ENCODE measurements around the gene FRMD4B.

DNA sequence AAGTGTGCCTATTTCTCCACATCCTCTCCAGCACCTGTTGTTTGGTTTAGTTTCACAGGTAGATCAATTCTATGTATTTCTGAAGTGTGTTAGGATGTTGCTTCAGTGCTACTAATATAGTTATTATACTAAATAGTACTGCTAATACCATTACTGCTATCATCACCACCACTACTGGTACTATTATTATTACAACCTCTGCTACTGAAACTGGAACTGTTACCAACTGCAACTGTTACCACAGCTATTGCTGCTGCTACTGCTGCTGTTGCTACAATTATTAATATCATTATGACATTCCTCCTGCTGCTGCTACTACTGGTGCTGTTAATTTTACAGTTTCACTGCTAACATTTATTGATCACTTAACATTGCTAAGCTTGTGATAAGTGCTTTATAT, 255.2 kb downstream of the FRMD4B start:
- TF ChIP-seq EZH2 (IDR thresholded peaks at IDR 0.05; ENCODE audit: borderline replicate concordance, low read depth, low read length, severe bottlenecking), result no peak
- TF ChIP-seq, protein P1, sequence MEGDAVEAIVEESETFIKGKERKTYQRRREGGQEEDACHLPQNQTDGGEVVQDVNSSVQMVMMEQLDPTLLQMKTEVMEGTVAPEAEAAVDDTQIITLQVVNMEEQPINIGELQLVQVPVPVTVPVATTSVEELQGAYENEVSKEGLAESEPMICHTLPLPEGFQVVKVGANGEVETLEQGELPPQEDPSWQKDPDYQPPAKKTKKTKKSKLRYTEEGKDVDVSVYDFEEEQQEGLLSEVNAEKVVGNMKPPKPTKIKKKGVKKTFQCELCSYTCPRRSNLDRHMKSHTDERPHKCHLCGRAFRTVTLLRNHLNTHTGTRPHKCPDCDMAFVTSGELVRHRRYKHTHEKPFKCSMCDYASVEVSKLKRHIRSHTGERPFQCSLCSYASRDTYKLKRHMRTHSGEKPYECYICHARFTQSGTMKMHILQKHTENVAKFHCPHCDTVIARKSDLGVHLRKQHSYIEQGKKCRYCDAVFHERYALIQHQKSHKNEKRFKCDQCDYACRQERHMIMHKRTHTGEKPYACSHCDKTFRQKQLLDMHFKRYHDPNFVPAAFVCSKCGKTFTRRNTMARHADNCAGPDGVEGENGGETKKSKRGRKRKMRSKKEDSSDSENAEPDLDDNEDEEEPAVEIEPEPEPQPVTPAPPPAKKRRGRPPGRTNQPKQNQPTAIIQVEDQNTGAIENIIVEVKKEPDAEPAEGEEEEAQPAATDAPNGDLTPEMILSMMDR (IDR thresholded peaks at IDR 0.05; ENCODE audit: borderline replicate concordance, extremely low read depth, low read length, poor library complexity, severe bottlenecking), result no peak

All from DND-41 (cell line).